GM18507 (cell line): ENCODE data around the gene ISG15.
"Not testable (repeated sequence)": the region's sequence is repeated elsewhere in the genome, so short reads cannot be mapped to it uniquely, and the experiment has no call there.

Source experiments
- DNase-seq: peaks from one replicate; pipeline ENCODE4 v3.0.0; 2011; ENCODE audit warnings: low read depth; ENCODE audit not compliant: insufficient read length; ENCODE audit errors: extremely low spot score
- FAIRE-seq: peaks from 2 replicates; lab custom pipeline; 2011; peaks lifted over from hg19 to GRCh38; lab: Jason Lieb, UNC

Gene ISG15

GRCh38 chr1:991895-992294 is 21.4 kb upstream of the ISG15 start:
- FAIRE-seq, result no peak
- no peak for DNase-seq

GRCh38 chr1:992362-992761 is 20.9 kb upstream of the ISG15 start:
- DNase-seq (no peak), FAIRE-seq (peak; percentile 35)

- DNase-seq (no peak), FAIRE-seq (no peak)
These were observed 19.8 kb upstream of the ISG15 start for GRCh38 chr1:993379-993995.

- not testable (repeated sequence) for FAIRE-seq, DNase-seq
These were observed 18.8 kb upstream of the ISG15 start for GRCh38 chr1:994546-994945.

DNA sequence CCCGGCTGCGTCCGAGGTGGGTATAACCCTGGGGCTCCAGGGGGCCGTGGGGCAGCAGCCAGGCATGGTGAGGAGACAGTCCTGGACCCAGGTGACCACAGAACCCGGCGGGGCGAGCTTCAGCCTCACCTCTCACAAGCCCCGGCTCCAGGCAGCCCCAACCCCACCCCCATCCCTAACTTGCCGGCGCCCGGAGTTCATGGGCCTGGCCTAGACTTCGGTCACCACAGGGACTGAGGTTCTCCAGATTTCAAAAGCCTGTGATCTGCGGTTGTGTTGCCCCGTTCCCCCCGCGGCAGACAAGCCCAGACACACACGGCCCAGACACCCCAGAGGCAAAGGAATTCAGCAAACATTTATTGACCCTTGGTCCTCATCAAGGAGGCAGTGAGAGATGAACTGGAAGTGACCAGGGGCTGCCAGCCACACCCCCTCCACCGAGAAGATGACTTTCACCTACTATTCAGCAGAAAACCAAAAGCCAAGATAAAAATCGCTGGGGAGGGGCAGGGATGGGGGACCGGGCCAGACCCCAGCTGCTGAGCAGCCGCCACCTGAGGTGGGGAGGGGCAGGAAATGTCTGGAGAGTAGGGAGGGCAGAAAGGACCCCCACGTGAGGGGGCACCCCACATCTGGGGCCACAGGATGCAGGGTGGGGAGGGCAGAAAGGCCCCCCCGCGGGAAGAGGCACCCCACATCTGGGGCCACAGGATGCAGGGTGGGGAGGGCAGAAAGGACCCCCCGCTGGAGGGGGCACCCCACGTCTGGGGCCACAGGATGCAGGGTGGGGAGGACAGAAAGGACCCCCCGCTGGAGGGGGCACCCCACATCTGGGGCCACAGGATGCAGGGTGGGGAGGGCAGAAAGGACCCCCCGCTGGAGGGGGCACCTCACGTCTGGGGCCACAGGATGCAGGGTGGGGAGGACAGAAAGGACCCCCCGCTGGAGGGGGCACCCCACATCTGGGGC is 17.3 kb upstream of the ISG15 start:
- no peak for DNase-seq
- FAIRE-seq, result no peak

DNA sequence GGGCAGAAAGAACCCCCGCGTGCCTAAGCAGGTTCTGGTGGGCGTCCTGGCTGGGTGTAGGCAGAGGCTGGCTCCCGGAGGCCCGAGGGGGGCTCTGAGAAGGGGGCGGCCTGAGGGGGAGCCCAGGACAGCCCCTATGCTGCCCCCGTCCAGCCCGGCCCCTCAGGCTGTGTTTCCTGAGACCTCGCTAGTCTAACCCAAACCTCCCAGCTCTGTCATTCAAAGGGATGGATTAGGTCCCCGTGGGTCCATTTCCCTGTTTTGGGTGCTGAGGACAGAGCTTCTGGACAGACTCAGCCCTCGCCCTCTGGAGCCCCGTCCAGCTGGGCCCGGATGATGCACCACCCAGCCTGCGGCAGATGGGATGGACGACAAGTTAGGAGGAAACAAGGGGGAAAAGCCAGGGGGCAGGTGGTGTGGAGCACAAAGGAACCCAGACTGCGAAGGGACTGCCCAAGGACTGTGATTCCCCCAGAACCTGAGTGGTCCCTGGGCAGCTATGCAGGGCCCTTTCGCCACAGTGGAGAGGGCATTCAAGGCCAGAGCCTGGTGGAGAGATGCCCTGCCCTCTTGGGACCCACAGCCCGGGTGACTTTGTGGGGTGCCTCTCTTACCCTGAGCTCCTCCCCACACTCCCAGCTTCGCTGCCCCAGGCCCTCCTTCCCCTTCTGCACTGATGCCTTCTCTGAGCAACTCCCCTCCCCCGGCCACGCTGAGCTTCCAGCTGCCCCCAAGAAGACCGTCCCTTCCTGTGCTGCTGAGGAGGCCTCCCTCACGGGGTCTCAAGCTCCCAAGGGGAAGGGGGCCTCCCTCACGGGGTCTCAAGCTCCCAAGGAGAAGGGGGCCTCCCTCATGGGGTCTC is 16.2 kb upstream of the ISG15 start:
- no peak for DNase-seq
- FAIRE-seq, result no peak

- DNase-seq, result no peak
- no peak for FAIRE-seq
These were observed 15.6 kb upstream of the ISG15 start for GRCh38 chr1:997713-997992.

DNA sequence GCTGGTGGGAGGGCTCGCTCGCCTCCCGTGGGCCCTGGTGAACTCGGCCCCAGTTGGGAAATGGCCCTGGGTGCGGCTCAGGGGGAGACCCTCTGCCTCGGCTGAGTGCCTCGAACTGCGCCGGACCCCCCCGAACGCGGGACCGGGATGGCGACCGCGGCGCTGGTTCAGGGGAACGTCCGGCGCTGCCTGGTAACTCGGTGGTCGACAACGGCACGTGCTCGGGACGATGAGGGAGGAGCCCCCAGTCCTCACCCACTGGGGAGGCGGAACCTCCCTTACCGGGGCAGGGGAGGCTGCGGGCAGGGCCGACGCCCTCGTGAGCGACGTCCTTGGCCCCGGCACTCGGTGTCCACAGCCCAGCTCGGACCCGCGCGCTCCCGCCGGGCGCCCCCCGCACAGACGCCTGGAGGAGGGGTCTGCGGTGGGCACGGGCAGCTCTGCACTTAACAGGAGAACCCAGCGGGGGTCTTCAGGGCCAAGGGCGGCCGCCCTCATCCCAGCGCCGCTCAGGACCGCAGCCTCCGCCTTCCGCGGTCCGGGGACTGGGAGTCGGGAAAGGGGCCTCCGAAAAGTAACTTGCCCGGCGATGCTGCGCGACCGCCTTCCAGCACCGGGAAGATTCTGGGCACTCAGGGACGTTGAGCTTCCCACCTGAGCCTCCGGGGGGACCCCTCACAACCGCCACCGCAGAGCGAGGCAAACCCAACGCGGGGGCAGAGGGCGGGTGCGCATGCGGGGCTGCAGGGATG is 15.1 kb upstream of the ISG15 start:
- FAIRE-seq, result no peak
- DNase-seq, result no peak

DNA sequence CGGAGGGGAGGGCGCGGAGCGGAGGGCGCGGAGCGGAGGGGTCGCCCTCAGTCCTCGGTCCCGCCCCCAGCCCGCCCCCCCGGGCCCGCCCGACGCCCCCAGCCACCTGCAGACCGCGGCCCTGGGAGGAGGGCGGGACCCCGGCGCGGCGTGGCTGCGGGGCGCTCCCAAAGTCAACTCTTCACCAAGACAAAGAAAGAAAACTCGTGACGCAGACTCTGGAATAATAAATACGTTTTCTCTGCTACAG is 14.6 kb upstream of the ISG15 start:
- FAIRE-seq, result no peak
- DNase-seq, result no peak

DNA sequence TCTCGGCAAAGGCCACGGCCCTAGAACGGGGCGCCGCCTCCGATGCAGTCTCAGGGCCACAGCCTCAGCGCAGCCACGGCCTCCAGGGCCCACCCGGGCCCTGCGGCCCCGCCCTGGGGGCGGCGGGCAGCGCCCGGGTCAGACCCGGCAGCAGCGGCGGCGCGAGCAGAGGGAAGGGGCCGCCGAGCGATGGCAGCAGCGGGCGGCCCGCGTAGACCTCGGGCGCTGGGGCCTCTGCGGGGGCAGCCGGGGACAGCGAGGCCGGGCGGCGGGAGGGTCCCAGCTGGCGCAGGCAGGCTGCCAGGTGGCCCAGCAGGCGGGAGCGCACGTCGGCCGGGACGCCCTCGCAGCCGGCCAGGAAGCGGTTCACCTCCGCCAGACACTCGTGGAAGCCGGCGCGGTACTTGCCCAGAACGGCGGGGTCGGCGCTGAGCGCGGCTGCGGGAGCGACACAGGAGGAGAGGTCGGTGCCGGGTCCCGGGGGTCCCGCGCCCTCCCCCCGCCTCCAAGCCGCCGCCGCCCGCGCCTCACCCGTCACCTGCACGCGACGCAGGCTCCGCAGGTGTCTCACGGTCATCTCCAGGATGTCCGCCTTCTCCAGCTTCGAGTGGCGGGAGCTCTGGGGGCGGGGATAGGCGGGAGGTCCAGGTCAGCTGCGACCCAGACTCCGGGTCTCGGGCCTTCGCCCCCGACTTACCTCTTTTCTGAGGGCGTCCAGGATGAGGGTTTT is 14.1 kb upstream of the ISG15 start:
- no peak for DNase-seq
- no peak for FAIRE-seq

DNA sequence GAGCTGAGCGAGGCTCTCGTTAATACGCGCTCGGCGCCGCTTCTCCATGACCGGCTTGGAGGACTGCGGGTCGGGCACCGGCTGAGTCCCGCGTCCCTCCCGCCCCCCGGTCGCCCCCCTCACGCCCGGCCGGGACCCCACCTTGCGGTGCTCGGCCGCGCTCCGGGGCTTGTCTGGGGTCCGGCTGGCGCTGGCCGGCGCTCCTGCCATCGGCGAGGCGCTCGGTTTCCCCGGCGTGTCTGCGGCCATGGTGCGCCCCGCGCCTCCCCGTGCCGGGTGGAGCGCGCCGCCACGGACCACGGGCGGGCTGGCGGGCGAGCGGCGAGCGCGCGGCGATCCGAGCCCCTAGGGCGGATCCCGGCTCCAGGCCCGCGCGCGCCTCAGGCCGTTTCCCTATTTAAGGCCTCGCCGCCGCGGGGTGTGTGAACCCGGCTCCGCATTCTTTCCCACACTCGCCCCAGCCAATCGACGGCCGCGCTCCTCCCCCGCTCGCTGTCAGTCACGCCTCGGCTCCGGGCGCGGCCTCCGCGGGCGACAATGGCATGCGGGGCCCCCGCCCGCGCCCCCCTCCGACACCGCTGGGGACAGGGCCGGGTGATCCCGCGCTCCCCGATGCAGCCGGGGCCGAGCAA is 13.5 kb upstream of the ISG15 start, which contains the start of gene HES4:
HES4 (minus strand) TSS at position 373 of the 632 bp plus-strand sequence; CDS start at position 249, 124 bp downstream.
- FAIRE-seq, result peak; percentile 69
- DNase-seq, result no peak

DNA sequence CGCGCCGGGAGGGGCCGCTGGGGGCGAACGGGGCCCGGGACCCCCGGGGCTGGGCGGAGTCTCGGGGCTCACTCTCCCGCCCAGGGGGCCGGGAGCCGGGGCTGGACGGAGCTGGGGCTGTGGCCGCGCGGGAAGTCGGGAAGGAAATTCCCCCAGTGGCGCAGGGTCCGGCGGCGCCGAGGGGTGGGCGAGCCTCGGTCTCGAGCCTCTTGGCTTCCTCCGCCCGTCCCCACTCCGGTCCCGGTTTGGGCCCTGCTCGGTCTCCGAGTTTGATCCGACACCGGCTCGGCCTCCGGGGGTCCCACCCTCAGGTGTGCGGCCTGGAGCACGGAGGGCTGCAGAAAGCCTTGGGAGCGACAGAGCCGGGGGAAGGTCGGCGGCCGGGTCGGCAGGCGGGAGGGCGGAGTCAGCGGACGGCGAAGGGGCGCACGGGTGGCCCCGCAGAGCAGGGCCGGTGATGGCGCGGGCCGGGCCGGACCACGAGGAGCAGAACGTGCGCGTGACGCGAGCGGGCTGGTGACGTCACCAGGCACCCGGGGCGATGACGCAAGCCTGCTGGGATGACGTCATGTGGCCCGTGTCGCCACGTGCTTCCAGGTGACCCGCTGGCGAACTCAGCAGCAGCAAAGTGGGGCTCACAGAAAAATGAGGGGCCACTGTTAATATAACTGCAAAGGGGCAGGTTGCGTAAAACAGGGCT is 12.8 kb upstream of the ISG15 start:
- DNase-seq (no peak), FAIRE-seq (peak; percentile 42)

DNA sequence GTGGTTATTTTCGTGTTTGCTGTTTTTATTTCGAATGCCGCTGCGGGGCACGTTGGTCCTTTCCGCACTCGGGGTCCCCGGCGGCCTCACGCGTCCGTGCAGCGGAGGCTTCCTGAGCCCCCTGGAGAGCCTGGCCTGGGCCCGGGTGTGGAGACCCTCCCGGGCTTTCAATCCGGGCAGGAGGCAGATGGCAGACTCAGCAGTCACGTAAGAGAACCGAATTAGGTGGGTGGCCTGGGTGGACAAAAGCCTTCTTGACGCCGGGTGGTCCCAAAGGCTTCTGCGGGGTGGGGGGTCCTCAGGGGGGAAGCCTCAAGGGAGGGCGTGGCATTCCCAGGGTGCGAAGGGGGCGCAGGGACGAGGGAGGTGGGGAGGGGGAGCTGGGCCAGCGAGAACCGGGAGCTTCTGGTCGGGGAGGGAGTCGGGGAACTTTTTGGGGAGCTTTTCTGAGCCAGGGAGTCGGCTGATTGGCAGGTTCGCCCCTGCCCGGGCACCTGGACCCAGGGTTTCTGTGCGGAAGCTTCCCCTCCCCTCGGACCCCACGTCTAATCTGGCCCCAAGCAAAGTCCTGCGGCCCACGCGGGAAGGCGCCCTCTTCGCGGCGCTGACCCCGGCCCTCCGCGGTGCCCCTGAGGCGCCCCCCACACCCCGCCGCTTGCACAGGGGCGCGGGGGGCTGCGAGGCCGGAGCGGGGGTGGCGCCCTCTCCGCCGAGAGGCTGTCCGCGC is 12.1 kb upstream of the ISG15 start:
- FAIRE-seq, result no peak
- no peak for DNase-seq

DNA sequence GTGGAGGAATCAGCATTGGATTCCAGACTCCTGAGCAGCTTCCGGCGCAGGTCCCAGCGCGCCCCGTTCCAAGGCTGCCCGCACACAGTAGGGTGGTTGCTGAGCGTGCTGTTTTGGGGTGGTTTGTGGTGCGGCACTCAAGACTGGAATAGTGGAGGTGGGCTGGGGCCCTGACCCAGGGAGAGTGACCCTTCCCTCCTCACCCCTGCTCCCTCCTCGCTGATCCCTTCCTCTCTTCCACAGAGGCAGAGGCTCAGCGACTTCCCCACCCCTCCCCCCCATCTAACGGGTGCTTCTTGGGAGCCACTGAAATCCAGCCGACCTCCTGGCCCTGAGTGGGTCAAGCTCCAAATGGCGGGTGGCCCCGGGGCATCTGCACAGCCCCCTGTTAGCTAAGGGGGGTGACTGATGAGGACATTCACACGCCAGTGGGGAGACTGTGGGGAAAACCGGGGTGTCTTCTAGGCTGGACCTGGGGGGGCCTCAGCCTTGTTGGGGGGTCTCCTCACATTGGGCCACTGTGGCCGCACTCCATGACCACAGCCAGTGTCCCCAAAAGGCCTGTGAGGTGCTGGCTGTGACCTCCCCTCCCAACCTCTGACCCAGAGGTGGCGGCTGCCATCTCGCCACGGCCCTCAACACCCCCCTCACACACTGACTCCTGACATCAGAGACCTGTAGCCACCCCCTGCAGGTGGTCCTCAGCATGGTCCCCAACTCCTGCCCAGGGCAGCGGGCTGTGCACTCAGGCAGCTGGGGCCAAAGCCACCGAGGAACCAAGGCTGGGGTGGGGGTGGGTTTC is 9.5 kb upstream of the ISG15 start:
- no peak for DNase-seq
- no peak for FAIRE-seq

DNA sequence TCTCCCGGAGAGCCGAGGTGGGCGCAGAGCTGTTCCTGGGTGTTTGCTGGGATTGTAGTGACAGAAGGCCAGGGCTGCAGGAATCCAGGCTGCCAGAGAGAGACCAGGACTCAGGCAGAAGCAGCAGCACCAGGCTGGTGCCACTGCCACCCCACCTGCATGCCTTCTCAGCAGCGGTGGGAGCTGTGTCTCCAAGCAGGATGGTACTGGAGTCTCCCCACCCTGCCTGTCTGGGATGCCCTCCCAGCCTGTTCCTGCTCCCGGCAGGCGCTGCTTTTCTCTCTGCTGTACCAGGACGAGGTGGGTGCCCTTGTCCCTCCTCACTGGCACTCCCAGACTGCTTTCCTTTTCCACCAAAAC is 8.9 kb upstream of the ISG15 start:
- FAIRE-seq, result no peak

GRCh38 chr1:1004780-1005697 is 8.3 kb upstream of the ISG15 start:
- FAIRE-seq (peak; percentile 9), DNase-seq (no peak)

More for the DNA sequence above, 8.9 kb upstream of the ISG15 start:
- DNase-seq, result no peak
